ENCODE measurements around the gene RPRM. TPM values are rescaled to one million over a fixed set of nuclear protein-coding genes. Genes with fewer than 3 reads are reported as not detected.
"Not testable (repeated sequence)": the region's sequence is repeated elsewhere in the genome, so short reads cannot be mapped to it uniquely, and the experiment has no call there.

RPRM gene
- total RNA-seq, 1 experiment from 2014 or later, result not detected

DNA sequence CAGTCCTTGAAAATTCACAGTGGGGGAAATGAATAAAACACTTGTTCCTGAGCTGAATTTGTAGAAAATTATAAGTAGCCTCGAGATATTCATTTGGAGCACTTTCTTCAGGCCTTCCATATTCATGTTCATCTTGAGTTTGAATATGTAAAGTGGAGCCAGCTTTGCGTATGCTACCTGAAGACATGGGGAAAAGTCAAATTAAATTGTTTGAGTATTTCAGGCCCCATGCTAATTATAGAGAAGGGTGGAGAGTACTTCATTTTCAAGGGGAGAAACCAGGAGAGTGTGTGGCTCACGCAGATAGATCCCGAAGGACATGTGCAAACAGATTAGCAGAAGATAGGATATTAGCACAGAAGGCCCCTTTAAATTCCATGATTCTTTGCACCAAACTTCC, 7.7 kb downstream of the RPRM start:
- no peak for DNase-seq (ENCODE audit: low read depth)
- in situ Hi-C loops (cut with HindIII; ENCODE audit: low pct_unique_long_range_greater_than_20kb, low sequenced_read_pairs), result no loop called here

DNA sequence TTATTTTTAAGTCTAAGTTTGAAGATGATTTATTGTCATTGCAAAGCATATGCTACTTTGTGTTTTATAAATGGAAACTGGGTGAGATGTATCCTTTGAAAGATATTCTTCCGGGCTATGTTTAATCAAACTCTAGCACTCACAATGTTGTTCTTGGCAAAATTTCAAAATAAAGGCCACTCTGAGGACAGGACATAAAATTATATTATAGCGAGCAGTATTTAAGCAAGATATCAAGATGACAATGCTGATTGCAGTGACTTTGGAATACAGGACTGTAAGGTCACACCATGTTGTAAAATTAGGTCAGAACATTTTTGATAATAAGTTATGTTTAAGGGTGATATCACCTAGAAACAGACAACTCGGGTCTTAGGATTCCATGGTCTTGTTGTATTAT, 14.2 kb downstream of the RPRM start:
- DNase-seq (ENCODE audit: low read depth), result no peak
- in situ Hi-C loops (cut with HindIII; ENCODE audit: low pct_unique_long_range_greater_than_20kb, low sequenced_read_pairs), result no loop called here

DNA sequence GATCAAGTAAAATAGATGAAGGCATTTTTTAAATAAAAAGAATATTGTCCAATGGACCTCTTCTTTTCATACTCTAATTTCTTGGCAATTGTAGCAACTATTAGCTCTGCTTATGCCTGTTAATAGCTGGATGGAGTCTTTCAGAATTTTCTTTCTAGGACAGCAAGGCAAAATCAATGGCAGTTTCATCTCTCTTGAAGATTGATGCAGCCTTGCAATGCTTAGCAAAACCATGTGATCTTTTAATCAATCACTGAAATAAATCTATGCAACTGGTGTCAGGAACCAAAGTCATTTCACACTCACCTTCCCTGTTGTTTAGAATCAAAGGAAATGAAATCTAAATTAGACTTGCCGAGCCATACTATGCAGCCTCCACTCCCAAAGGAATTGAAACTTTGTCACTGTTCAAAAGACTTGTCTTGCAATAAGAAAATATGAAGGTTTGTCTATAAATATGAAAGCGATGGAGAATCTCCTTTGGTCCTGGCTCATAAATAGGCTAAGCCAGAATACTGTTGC, 16.2 kb downstream of the RPRM start:
- in situ Hi-C loops (cut with HindIII; ENCODE audit: low pct_unique_long_range_greater_than_20kb, low sequenced_read_pairs), result no loop called here
- no peak for DNase-seq (ENCODE audit: low read depth)

DNA sequence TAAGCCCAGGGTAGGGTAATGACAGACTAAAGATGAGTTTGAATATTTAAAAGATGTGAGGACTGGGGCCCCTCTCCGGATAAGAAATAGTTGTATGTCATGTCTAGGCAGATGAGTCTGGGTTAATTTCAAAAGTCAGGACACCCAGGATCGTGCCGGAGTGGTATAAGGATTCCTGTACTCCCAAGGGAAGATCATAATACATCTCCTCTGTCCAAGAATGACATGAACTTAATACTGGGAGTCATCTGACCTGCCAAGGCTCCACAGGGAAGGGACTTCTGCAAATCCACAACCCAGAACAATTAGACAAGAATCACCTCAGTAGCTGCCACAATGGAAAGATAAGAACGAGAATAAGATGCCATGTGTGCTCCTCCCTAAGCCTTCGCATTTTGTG, 17.1 kb downstream of the RPRM start:
- in situ Hi-C loops (cut with HindIII; ENCODE audit: low pct_unique_long_range_greater_than_20kb, low sequenced_read_pairs), result no loop called here
- no peak for DNase-seq (ENCODE audit: low read depth)

DNA sequence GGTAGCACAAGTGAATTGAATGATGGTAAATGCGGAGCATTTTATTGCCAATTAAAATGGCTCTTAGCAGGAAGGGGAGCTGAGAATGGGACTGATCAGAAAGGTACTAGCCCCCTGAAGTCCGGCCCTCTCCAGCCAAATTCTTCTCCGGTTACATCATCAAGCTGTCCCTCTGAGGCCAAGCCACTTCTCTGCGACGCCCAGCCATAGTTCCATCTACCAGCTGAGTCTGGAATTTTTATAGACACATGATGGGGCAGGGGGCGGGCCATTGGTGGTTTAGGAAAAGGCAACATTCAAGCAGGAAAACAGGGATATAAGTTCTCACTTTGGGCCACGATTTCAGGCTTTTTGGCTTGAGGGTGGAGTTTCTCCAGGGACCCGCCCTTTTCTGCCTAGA, 22.7 kb downstream of the RPRM start:
- in situ Hi-C loops (cut with HindIII; ENCODE audit: low pct_unique_long_range_greater_than_20kb, low sequenced_read_pairs), result no loop called here
- DNase-seq (ENCODE audit: low read depth), result no peak

DNA sequence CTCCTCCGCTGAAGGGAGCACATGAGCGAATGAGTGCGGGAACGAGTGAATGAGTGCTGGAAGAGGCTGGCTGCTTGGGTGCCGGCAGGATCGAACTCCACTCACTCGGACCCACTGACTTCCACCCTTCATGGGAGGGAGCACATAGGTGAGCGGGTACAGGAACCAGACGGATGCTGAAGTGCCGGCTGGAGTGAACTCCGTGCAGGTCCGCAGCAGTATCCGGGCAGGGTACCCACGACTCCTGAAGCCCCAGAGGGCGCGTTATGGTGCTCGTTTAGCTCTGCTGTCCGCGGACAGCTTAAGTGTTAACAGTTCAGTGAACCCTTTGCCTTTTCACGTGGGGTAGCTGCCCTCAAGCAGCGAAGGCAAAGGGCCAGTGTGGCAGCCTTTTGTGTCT, 23.2 kb downstream of the RPRM start:
- DNase-seq (ENCODE audit: low read depth), result no peak

DNA sequence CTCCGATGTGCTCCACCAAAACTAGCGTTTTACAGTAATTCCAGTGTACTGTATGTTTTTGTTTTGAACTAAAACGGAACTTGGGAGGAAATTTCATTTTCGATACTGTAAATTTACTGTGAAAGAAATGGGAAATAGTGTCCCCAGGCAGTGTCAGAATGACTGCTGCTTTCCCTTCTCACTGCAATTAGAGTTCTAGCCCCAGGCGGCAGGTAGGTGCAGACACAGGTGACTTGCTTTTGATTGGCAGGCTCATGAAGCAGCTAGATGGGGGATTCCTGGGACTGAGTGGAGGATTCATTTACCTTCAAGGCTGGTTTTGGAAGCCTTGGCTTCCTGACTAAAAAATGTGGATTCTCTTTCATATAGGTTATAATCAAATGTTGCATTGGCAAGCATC, 27.0 kb downstream of the RPRM start:
- no peak for DNase-seq (ENCODE audit: low read depth)
- in situ Hi-C loops (cut with HindIII; ENCODE audit: low pct_unique_long_range_greater_than_20kb, low sequenced_read_pairs), result no loop called here

More for the DNA sequence above, 23.2 kb downstream of the RPRM start:
- in situ Hi-C loops (cut with HindIII; ENCODE audit: low pct_unique_long_range_greater_than_20kb, low sequenced_read_pairs), result no loop called here

DNA sequence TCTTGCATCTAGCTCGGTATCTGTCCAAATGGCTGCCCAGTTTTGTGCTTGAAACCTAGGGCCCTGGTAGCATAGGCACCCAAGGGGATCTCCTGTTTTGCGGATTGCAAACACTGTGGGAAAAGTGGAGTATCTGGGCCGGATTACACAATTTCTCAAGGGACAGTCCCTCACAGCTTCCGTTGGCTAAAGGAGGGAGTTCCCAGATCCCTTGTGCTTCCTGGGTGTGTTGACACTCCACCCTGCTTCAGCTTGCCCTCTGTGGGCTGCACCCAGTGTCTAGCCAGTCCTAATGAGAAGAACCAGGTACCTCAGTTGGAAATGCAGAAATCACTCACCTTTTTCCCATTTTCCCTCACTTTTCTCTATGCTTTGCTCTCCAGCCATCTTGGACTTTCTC, 35.5 kb downstream of the RPRM start:
- in situ Hi-C loops (cut with HindIII; ENCODE audit: low pct_unique_long_range_greater_than_20kb, low sequenced_read_pairs), result no loop called here

DNA sequence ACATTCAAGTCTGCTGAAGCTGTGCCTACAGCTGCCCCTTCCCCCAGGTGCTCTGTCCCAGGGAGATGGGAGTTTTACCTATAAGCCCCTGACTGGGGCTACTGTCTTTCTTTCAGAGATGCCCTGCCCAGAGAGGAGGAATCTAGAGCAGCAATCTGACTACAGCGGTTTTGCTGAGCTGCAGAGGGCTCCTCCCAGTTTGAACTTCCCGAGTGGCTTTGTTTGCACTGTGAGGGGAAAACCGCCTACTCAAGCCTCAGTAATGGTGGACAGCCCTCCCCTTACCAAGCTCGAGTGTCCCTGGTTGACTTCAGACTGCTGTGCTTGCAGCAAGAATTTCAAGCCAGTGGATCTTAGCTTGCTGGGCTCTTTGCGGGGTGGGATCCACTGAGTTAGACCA, 35.9 kb downstream of the RPRM start:
- DNase-seq (ENCODE audit: low read depth); in situ Hi-C loops (cut with HindIII; ENCODE audit: low pct_unique_long_range_greater_than_20kb, low sequenced_read_pairs): not testable (repeated sequence)

More for the DNA sequence above, 35.5 kb downstream of the RPRM start:
- DNase-seq (ENCODE audit: low read depth), result no peak

DNA sequence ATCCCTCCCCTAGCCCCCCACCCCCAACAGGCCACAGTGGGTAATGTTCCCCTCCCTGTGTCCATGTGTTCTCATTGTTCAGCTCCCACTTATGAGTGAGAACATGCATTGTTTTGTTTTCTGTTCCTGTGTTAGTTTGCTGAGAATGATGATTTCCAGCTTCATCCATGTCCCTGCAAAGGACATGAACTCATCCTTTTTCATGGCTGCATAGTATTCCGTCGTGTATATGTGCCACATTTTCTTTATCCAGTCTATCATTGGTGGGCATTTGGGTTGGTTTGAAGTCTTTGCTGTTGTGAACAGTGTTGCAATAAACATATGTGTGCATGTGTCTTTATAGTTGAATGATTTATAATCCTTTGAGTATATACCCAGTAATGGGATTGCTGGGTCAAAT, 38.5 kb downstream of the RPRM start:
- DNase-seq (ENCODE audit: low read depth); in situ Hi-C loops (cut with HindIII; ENCODE audit: low pct_unique_long_range_greater_than_20kb, low sequenced_read_pairs): not testable (repeated sequence)

DNA sequence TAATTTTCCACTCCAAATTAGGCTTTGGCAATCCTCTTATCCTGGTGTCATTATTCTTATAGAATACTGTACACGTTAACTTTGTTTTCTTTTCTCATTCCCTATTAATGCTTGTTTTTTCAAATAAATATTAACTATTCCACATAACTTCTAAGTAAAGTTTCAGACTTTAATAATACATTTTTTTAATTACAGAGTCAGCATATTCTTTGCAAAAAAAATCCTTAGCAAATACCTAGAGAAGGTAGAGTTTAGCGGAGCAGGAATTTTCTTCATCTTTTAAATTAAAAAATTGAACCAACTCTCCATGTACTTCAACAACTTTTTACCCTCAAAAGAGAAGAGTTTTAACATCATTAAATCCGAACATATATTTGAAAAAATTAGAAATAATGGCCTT, 45.2 kb downstream of the RPRM start:
- DNase-seq (ENCODE audit: low read depth), result no peak
- in situ Hi-C loops (cut with HindIII; ENCODE audit: low pct_unique_long_range_greater_than_20kb, low sequenced_read_pairs), result no loop called here

DNA sequence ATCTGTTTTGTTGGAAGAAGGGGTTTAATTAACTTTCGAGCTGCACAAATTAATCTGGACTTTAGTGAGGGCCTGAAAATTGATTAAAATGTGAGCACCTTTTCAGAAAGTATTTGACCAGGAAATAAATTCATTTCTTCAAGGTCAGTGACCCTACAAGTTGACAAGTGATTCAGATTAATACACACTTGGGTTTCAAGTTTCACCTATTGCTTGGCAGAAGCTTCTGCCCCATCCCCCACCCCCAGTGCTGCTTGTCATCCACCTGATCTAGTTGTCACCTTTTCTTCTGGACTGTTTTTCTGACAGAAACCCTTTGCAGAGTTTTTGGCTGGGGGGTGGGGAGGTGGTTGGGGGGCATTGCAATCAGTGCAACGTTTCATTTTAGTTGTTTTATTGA, 46.2 kb downstream of the RPRM start:
- DNase-seq (ENCODE audit: low read depth), result no peak

DNA sequence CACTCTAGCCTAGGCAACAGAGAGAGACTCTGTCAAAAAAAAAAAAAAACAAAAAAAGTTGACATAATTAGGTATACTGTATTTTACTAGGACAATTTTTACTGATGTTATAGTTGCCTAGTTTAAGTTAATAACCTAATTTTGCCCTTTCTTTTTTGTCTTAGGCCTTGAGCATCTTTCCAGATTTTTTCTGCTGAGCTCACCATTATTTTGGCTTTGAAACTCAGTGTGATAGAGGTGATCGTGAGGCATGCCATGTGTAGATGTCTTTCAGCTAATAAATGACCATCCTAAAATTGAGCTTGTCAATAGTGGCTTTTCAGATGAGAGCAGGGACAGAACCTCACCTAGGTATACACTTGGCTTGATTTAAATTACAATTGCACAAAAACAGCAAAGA, 47.4 kb downstream of the RPRM start:
- DNase-seq (ENCODE audit: low read depth), result no peak
- in situ Hi-C loops (cut with HindIII; ENCODE audit: low pct_unique_long_range_greater_than_20kb, low sequenced_read_pairs), result no loop called here

More for the DNA sequence above, 46.2 kb downstream of the RPRM start:
- in situ Hi-C loops (cut with HindIII; ENCODE audit: low pct_unique_long_range_greater_than_20kb, low sequenced_read_pairs), result no loop called here

All from Caki2 (cell line).